ENCODE measurements around the gene COL4A6. TPM values are rescaled to one million over a fixed set of nuclear protein-coding genes. Genes with fewer than 3 reads are reported as not detected.

COL4A6 gene
- total RNA-seq, 1 experiment from 2014 or later: 0.28 TPM

- ATAC-seq: no peak
- POLR2A ChIA-PET: no interaction called here
- in situ Hi-C loops (cut with HindIII; ENCODE audit: low pct_unique_long_range_greater_than_20kb, low sequenced_read_pairs): no loop called here
- CTCF ChIA-PET: interaction anchor here (1.4 kb wide), 1 partner anchor 80 kb away, joined by 3 read pairs; no protein-coding TSS in a partner anchor
- TF ChIP-seq POLR2AphosphoS5 (IDR thresholded peaks at IDR 0.05; ENCODE audit: low read depth, low read length) (no peak), CTCF (IDR thresholded peaks at IDR 0.05) (no peak), TCF7L2 (IDR thresholded peaks at IDR 0.05; ENCODE audit: low read depth, low read length) (no peak), REST (IDR thresholded peaks at IDR 0.05; ENCODE audit: insufficient read depth in 1 of 2, low read depth in 2 of 2, low read length in 1 of 2) (no peak), SIN3A (IDR thresholded peaks at IDR 0.05; ENCODE audit: borderline replicate concordance, insufficient read depth, low read depth, low read length) (no peak)
- H3K36me3 ChIP-seq (ENCODE audit: control insufficient read depth, insufficient read depth, low read length): no peaks in the 10 kb centered on the region
- BruUV-seq (replicated peaks): no TSS peak
- no peaks in the 10 kb centered on the region for H3K4me1 ChIP-seq (ENCODE audit: control insufficient read depth, insufficient read depth, low read length)
- intact Hi-C loops (cut with micrococcal nuclease; ENCODE audit: unreplicated experiment): loop anchor here (5.0 to 10.0 kb wide), 2 partner anchors 80 to 233 kb away; no protein-coding TSS in a partner anchor
- H3K9me3 ChIP-seq (ENCODE audit: control insufficient read depth, insufficient read depth, low read depth, low read length): no peaks in the 10 kb centered on the region
- no peak overlapping the region for H3K4me3 ChIP-seq (ENCODE audit: low read depth in 2 of 2, low read length in 2 of 2)
- H3K27me3 ChIP-seq (ENCODE audit: control insufficient read depth, insufficient read depth, low read length): no peaks in the 10 kb centered on the region; the same call in 1 of the 2 replicates
- DNase-seq (ENCODE audit: low read depth, low spot score): no peak
- H3K27ac ChIP-seq (ENCODE audit: low read length): no peak overlapping the region
Measured at GRCh38 chrX:108304757-108305156, 133.5 kb downstream of the COL4A6 start.

- ChIA-PET POLR2A (no interaction called here), CTCF (interaction anchor here (0.7 kb wide), 1 partner anchor 409 kb away, joined by 3 read pairs; no protein-coding TSS in a partner anchor)
- intact Hi-C loops (cut with micrococcal nuclease; ENCODE audit: unreplicated experiment): loop anchor here (10.0 kb wide), 1 partner anchor 79 kb away; no protein-coding TSS in a partner anchor
- Histone ChIP-seq H3K27me3 (ENCODE audit: control insufficient read depth, insufficient read depth, low read length) (no peaks in the 10 kb centered on the region; the same call in 1 of the 2 replicates), H3K4me1 (ENCODE audit: control insufficient read depth, insufficient read depth, low read length) (no peaks in the 10 kb centered on the region), H3K27ac (ENCODE audit: low read length) (no peak overlapping the region), H3K36me3 (ENCODE audit: control insufficient read depth, insufficient read depth, low read length) (no peaks in the 10 kb centered on the region), H3K9me3 (ENCODE audit: control insufficient read depth, insufficient read depth, low read depth, low read length) (no peaks in the 10 kb centered on the region), H3K4me3 (ENCODE audit: low read depth in 2 of 2, low read length in 2 of 2) (no peak overlapping the region)
- DNase-seq (ENCODE audit: low read depth, low spot score) (no peak), ATAC-seq (no peak)
- in situ Hi-C loops (cut with HindIII; ENCODE audit: low pct_unique_long_range_greater_than_20kb, low sequenced_read_pairs): no loop called here
- no TSS peak for BruUV-seq (replicated peaks)
- TF ChIP-seq CTCF (IDR thresholded peaks at IDR 0.05) (peak; percentile 39; the same call in 1 of the 2 replicates), TCF7L2 (IDR thresholded peaks at IDR 0.05; ENCODE audit: low read depth, low read length) (no peak)
Measured at GRCh38 chrX:108304210-108304609, 134.0 kb downstream of the COL4A6 start.
